Activated gamma-delta T cell treated with Interleukin-2 at 50 U/mL for 16 hours (primary cell): ENCODE results near the gene RETNLB.

ENCODE experiments used
- DNase-seq: peaks from one replicate; pipeline ENCODE4 v3.0.0-alpha.2; 2020

The RETNLB gene, protein sequence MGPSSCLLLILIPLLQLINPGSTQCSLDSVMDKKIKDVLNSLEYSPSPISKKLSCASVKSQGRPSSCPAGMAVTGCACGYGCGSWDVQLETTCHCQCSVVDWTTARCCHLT

GRCh38 chr3:108757404-108757982, at the start of gene RETNLB:
Gene RETNLB (minus strand): TSS chr3:108757410. CDS start chr3:108757185, 225 bp downstream.
- DNase-seq = no peak

DNA sequence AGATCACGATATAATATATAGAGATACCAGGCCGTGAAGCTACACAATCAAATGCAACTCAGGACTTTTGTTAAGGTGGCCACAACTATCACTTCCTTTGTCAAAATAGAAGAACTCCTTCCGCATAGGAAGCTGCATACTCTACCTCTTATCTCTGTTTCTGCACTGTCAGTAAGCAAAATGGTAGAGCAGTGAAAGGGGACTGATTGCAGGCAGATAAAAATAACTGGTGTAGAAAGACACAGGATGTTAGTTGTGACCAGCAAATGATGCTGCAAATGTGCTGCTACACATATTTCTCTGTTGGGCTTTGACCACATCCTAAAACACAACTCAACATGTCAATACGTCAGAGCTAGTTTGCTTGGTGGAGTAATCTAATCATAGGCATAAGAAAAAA, 49.1 kb upstream of the RETNLB start:
- peak; percentile 26 for DNase-seq

DNA sequence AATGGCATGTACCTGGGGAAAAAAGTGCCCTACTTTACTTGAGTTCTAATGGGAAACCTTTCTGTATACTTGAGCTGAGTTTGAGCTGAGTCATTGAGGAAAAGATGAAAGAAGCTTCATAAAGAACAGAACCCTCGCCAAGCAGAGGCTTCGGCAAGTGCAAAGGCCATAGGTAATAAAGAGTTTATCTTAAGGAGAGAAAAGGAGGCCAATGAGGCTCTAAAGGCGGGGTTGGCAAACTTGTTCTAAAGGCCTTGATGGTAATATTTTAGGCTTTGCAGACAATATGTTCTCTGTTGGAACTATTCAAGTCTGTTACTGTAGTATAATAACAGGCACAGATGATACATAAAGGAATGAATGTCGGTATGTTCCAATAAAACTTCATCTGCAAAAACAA, 47.8 kb upstream of the RETNLB start:
- no peak for DNase-seq

- DNase-seq = no peak
These were observed 47.2 kb upstream of the RETNLB start for GRCh38 chr3:108804437-108804836.

- DNase-seq = no peak
These were observed 34.3 kb upstream of the RETNLB start for GRCh38 chr3:108791473-108791872.

- peak; percentile 50 for DNase-seq
These were observed 23.0 kb upstream of the RETNLB start for GRCh38 chr3:108780235-108780634.

DNA sequence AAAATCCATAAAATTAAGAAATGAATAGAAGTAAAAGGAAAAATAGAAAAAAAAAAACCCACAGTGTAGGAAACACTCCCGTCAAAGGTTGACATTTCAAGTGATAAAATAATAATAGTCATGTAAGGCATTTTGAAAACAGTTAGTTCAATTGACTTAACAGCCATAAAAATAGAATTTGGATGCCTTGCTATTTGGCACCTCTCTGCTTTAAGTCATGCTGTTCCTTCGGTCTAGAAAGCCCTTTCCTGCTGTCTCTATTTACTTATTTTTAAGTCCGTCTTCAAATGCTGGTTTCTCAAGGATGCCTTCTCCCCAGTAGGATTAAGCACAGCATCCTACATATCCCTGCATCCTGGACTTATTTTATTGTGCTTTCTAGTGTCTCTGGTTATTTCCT, 22.3 kb upstream of the RETNLB start:
- no peak for DNase-seq

GRCh38 chr3:108775649-108776048, 18.4 kb upstream of the RETNLB start:
- DNase-seq = no peak

- no peak for DNase-seq
These were observed 10.0 kb upstream of the RETNLB start for GRCh38 chr3:108767253-108767652.

DNA sequence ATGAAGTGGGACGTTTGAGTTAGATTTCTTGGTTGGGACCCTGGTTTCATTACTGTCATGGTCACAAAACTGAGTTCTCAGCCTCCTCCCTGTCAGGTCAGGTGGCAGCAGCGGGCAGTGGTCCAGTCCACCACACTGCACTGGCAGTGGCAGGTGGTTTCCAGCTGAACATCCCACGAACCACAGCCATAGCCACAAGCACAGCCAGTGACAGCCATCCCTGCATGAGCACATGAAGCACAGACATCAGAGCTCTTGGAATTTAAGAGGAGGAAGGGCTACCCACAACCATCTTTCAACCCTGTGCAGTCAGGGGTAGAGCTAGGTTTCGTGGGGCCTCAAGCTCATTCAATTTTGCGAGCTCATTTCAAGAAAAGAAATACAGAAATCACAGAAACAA, 1.5 kb downstream of the RETNLB start:
- no peak for DNase-seq

DNA sequence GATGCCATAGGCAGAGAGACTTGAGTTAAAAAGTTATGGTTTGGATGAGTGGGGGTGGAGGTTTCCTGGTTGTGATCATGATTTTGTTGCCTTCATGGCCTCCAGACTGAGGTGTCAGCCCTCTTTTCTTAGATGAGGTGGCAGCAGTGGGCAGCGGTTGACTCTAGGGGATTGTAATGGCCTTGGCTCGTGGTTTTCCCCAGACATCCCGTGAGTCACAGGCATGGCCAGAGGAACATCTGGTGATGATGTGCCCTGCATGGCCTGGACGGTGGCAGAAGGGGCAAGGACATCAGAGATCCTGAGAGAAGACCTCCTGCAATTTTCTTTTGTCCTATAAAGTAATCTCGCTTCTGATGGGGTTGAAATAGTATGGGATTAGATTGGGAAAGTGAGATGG, 12.4 kb downstream of the RETNLB start:
- DNase-seq = no peak

GRCh38 chr3:108742929-108743328, 14.3 kb downstream of the RETNLB start:
- no peak for DNase-seq

DNA sequence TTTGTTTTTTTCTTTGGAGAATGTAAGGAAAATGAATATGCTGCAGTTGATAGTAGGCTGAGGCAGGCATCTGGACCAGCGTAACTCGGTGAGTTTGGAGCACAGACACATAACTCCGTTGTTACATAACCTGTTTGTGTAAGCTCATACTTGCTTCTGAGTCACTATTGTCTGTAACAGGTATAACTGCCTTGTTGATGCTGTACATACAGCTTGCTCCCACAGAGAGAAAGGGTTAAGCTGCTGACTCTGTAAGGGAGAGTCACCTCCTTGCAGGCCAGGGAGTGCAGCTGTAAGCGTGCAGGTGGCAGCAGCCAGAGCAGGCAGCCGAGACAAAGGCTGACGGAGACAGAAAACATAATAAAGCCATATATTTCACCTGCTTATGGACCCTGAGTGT, 20.4 kb downstream of the RETNLB start:
- no peak for DNase-seq

DNA sequence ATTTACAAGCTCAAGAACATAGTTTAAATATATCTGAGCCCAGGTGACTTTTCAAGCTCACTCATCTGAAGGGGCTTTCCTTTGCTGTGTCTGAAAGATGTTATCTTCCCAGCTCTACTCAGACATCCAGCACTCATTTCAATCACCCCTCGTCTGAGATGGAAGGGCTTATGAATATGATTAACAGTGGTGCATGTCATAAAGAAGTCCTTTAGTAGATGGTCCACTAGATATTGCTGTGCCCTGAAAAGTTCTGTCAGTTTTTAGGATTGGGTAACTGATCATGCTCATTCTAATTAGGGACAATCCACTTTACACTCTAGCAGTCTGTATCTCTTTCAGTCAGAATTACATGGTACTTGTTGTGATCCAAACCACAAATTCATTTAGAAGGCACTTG, 28.3 kb downstream of the RETNLB start:
- no peak for DNase-seq

DNA sequence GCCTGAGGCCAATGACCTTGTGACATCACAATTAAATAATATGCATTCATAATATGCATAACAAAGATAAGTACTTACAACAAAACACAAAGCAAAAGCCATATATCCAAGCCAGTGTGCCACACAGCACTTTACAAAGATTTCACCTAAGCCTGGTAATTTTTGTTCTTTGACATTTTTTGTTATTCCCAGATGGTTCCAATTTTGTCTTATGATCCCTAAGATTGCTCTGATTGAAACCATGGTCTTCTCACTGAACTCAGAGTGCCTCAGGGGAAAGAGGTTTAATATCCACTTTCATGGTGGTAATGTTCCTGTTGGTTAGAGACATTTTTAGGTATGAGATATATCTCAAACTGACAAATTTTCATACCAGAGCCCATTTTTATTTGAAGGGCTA, 29.1 kb downstream of the RETNLB start:
- DNase-seq = no peak

DNA sequence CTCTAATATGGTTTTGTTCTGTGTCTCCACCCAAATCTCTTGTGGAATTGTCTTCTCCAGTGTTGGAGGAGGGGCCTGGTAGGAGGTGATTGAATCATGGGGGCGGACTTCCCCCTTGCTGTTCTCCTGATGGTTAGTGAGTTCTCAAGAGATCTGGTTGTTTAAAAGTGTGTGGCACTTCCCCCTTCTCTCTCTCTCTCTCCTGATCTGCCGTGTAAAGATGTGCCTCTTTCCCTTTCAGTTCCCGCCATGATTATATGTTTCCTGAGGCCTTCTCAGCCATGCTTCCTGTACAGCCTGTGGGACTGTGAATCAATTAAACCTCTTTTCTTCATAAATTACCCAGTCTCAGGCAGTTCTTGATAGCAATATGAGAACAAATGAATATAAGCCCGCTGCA, 33.1 kb downstream of the RETNLB start:
- no peak for DNase-seq

DNA sequence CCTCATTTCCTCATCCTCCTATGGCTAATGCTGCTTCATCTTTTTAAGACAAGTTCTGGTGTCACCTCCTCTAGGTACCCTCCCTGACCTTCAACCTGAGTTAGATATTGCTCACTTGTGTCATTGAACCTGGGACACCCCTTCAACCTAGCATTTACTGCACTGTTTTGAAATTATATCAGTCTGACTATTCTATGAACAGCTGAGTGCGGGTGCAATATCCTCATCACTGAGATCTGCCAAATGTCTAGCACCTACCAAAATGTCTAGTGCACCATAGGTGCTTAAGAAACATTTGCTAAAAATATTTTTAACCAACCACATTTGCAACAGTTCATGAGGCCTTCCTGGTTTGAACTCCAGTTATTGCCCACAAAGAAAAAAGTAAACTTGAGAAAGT, 34.5 kb downstream of the RETNLB start:
- no peak for DNase-seq

GRCh38 chr3:108719178-108719806, 37.9 kb downstream of the RETNLB start:
- no peak for DNase-seq

DNA sequence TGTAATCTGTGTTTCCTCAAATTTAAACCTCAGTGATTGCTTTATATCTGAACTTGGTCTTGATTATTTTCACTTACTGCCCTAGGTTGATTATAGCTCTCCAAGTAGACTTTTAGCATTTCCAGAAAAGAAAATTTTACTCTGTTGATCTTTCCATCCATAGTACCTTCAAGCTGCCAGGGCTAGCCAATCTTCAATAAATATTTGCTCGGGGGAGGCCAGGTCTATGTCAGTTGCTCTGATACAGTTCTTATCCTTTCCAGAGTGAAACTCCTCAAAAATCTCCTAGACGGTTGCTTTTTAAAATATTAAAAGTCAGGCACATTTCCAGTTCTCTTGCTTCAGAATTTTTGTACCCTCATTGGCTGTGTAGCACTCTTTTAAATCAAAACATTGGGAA, 38.8 kb downstream of the RETNLB start:
- DNase-seq = no peak

DNA sequence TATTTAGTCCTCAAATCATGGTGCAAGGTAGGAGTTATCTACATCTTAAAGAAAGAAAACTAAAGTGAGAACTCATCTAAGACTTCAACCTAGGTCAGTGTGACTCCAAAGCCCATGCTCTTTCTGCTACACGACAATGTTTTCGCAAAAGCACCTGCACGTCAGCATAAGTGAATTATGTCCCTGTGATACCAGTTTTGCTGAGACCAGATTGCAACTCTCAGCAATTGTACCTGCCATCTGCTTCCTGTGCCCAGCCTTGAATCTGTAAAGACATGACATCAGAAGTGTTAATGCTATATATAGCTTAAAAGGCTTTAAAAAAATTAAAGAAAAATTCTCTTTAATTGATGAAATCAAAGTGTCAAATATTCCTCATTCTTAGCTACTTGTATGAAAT, 43.4 kb downstream of the RETNLB start:
- DNase-seq = no peak

- no peak for DNase-seq
These were observed 44.1 kb downstream of the RETNLB start for GRCh38 chr3:108713009-108713516.
